ENCODE measurements around the gene EIF4B. TPM values are rescaled to one million over a fixed set of nuclear protein-coding genes. Genes with fewer than 3 reads are reported as not detected.
A peak's percentile ranks its signal among the peaks of the same experiment; 100 is the strongest.

EIF4B gene, protein sequence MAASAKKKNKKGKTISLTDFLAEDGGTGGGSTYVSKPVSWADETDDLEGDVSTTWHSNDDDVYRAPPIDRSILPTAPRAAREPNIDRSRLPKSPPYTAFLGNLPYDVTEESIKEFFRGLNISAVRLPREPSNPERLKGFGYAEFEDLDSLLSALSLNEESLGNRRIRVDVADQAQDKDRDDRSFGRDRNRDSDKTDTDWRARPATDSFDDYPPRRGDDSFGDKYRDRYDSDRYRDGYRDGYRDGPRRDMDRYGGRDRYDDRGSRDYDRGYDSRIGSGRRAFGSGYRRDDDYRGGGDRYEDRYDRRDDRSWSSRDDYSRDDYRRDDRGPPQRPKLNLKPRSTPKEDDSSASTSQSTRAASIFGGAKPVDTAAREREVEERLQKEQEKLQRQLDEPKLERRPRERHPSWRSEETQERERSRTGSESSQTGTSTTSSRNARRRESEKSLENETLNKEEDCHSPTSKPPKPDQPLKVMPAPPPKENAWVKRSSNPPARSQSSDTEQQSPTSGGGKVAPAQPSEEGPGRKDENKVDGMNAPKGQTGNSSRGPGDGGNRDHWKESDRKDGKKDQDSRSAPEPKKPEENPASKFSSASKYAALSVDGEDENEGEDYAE
- total RNA-seq = 100 to 1,000 TPM; 686 to 718 TPM

DNA sequence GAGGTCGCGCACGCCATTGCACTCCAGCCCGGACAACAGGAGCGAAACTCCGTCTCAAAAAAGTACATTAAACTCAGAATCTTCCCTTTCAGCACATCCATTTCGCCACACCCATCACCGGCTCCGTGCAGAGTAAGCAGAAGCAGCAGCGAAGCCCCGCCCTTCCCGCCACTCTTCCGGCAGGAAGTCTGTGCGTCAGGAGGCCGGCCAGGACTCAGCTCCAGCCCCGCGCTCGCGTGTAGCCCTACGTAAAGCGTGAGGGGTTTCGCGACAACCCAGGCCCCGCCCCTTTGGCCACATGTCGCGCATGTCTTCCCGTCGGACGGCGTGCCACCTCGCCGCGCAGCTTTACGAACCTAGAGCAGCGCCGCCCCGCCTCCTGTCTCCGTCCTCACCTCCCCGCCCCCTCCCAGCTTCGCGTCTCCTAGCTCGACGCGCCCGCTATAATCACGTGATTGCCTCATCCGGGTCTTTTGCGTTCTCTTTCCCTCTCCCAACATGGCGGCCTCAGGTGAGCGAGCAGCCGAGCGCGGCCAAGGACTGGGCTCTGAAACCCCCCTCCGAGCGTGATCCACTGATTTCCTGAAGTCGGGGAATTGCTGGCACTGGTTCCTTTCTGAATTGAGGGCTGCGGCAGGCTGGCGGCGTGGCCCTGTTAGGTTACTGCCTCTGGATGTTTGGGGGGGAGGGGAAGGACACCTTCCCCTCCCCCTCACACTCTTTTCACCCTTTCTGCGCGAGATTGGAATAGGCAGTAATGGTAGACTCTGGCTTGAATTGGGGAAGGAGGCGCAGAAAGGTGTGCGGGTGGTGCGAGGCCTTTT lies at the start of gene EIF4B:
Gene EIF4B (plus strand): TSS at position 471 of the 824 bp plus-strand sequence. CDS start 28 bp downstream, at position 499.
- ChIA-PET CTCF (interaction anchor here (0.6 to 2.3 kb wide), 9 partner anchors 25 to 1109 kb away, joined by 3 to 10 read pairs (median 4); partner anchors contain the start of gene ATG101), POLR2A (interaction anchor here (0.6 to 2.3 kb wide), 6 partner anchors 29 to 339 kb away, joined by 3 to 6 read pairs (median 3); partner anchors contain the start of genes CSAD, SPRYD3 and ZNF740)
- Mint-ChIP-seq H3K9me3 (no peaks in the 10 kb centered on the region), H3K27ac (peak within 1 kb of the TSS; percentile 98), H3K4me1 (ENCODE audit: low read depth) (peaks cover 50% of the 10 kb centered on the region), H3K4me3 (peak within 1 kb of the TSS; percentile 98), H3K27me3 (no peaks in the 10 kb centered on the region), H3K36me3 (peaks cover 32% of the 10 kb centered on the region)
- intact Hi-C loops (cut with micrococcal nuclease) = loop anchor here (1.0 to 5.0 kb wide), 4 partner anchors 41 to 495 kb away; partner anchors contain the start of genes AAAS and TARBP2
- DNase-seq = peak; percentile 100

DNA sequence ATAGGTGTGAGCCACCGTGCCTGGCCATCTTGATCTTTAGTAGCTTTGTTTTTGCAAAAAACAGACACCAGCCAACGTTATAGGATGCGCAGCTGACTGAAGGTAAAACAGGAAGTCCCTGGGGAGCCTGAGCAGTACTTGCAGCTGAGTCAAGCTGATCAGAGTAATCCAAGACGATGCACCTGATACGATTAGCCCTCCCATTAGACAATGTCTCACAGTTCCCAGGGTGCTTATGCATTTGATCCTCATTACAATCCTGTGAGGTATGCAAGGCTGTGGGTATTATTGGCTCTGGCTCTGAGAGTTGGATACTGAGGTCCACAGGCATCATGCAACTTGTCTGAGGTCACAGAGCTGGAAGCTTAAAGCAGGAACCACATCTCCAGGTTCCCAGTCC lies 49.3 kb upstream of the EIF4B start:
- DNase-seq = no peak
- H3K4me3 Mint-ChIP-seq = no peak overlapping the region

DNA sequence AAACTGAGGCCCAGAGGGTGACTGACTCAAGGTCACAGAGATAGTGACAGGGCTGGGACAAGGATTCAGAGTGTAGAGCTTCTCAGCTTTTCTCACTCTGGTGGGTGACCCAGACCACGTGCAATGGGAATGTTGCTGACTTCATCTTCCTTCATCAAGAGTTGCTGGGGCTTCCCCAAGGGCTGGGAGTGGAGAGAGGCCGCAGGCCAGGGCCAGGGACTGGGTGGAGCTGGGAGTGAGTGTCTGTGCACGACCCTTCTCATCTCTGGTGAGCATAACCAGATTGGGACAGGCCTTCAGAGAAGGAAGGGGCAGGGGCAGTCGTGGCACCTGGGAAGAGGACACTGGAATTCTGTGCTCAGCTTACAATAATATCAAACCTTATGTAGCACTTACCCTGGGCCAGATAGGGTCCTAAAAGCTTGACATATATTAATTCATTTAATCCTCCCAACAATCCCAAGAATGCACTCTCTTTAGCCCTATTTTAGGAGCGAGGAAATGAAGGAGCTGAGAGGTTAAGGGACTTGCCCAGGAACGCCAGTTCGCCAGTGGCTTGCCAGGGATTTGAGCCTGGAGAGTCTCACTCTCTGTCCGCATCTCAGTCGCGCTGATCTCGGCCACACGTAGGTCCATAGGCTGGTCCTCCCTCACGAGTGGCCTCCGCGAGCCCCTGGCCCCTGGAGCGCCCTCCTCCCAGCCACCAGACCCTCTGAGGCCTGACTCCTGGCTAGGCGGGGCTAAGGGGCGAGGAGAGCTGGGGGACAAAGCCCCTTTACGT lies 41.5 kb upstream of the EIF4B start:
- no peak for DNase-seq
- Mint-ChIP-seq H3K4me3 (no peak overlapping the region), H3K36me3 (no peaks in the 10 kb centered on the region), H3K4me1 (ENCODE audit: low read depth) (no peaks in the 10 kb centered on the region), H3K27me3 (peaks cover 15% of the 10 kb centered on the region), H3K9me3 (no peaks in the 10 kb centered on the region), H3K27ac (no peak overlapping the region)
- intact Hi-C loops (cut with micrococcal nuclease) = no loop called here
- ChIA-PET CTCF (interaction anchor here (2.1 kb wide), 1 partner anchor 16 kb away, joined by 8 read pairs; no protein-coding TSS in a partner anchor), POLR2A (no interaction called here)

More for the DNA sequence above, 49.3 kb upstream of the EIF4B start:
- ChIA-PET POLR2A (interaction anchor here (0.5 kb wide), 1 partner anchor 19 kb away, joined by 3 read pairs; no protein-coding TSS in a partner anchor), CTCF (interaction anchor here (0.6 to 1.7 kb wide), 5 partner anchors 19 to 86 kb away, joined by 3 to 6 read pairs (median 3); no protein-coding TSS in a partner anchor)
- no peaks in the 10 kb centered on the region for H3K4me1 Mint-ChIP-seq (ENCODE audit: low read depth)
- H3K27ac Mint-ChIP-seq = no peak overlapping the region
- no peaks in the 10 kb centered on the region for H3K36me3 Mint-ChIP-seq
- intact Hi-C loops (cut with micrococcal nuclease) = no loop called here
- no peaks in the 10 kb centered on the region for H3K9me3 Mint-ChIP-seq
- peaks cover 1% of the 10 kb centered on the region for H3K27me3 Mint-ChIP-seq

DNA sequence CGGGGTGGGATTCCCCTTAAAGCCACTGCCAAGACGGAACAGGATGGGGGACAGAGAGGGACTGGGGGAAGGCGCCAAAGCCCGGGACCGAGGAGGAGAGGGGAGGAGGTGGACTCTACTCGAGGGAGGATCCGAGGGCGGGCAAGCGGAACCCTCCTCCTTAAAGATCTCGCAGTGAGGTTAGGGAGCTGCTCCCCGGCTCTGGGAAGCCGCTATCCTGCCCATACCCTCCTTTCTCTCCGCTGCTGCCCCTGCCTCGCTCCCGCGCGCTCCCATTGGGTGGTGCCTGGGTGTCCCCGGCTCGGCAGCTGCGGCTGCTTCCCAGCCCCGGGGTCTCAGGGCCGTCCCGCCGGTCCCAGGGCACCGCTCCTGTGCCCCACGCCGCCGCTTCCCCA lies 40.9 kb upstream of the EIF4B start:
- Mint-ChIP-seq H3K9me3 (no peaks in the 10 kb centered on the region), H3K27me3 (peaks cover 15% of the 10 kb centered on the region), H3K4me3 (no peak overlapping the region), H3K36me3 (no peaks in the 10 kb centered on the region), H3K27ac (no peak overlapping the region), H3K4me1 (ENCODE audit: low read depth) (no peaks in the 10 kb centered on the region)
- no peak for DNase-seq
- intact Hi-C loops (cut with micrococcal nuclease) = no loop called here
- CTCF ChIA-PET = interaction anchor here (2.1 kb wide), 1 partner anchor 15 kb away, joined by 8 read pairs; no protein-coding TSS in a partner anchor
- POLR2A ChIA-PET = no interaction called here

DNA sequence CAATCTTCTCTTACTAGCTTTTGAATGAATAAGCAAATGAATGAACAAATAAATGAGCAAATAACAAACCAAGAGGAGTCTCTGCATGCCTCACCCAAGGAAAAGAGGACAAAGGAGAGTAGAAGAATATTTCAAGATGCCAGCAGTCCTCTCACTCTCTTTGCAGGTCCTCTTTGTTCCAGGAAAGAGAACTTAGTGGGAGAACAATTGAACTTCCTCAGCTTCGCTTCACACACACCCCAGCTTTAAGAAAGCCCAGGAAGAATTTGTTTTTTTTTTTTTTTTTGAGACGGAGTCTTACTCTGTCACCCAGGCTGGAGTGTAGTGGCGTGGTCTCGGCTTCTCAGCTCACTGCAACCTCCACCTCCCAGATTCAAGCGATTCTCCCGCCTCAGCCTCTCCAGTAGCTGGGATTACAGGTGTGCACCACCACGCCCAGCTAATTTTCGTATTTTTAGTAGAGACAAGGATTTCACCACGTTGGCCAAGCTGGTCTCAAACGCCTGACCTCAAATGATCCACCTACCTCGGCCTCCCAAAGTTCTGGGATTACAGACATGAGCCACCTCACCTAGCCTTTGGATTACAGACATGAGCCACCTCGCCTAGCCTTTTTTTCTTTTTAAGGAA lies 37.0 kb upstream of the EIF4B start:
- H3K9me3 Mint-ChIP-seq = no peaks in the 10 kb centered on the region
- H3K36me3 Mint-ChIP-seq = no peaks in the 10 kb centered on the region
- no peak overlapping the region for H3K4me3 Mint-ChIP-seq
- ChIA-PET POLR2A (no interaction called here), CTCF (interaction anchor here (0.9 to 3.5 kb wide), 3 partner anchors 11 to 89 kb away, joined by 9 to 11 read pairs (median 9); no protein-coding TSS in a partner anchor)
- peaks cover 12% of the 10 kb centered on the region for H3K27me3 Mint-ChIP-seq
- intact Hi-C loops (cut with micrococcal nuclease) = no loop called here
- H3K4me1 Mint-ChIP-seq (ENCODE audit: low read depth) = no peaks in the 10 kb centered on the region
- no peak for DNase-seq
- H3K27ac Mint-ChIP-seq = no peak overlapping the region

DNA sequence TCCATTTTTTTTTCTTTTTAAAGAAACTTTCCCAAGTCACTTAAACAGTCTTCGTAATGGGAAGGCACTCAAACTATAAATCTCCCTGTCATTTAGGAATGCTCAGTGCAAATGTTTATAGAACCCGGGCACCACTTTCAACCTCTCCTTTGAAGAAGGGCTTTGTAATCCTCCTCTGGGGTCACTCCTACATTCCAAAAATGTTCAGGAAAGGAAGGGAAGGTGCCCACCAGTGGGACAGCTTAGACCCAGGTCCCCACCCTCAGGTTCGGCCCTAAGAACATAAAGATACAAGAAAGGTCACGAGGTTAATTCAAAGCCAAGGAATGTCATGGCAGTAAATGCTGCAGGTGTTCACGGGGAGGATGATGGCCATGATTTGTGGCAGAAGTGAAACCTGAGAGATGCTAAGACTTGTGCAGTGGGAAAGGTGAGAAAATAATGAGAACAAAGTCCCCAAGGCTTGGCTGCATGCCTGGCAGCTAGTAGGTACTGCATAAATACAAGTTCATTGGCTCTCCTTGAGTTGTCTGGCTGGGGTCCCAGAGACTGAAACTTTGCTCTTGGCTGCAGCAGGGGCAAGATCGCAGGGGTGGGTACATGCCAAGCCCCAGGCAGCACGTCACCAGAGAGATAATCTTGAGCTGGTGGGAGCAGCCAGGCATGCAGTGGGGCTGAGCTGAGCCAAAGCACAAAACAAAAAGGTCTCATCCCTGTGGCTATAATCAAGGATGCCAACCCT lies 36.3 kb upstream of the EIF4B start:
- intact Hi-C loops (cut with micrococcal nuclease) = no loop called here
- Mint-ChIP-seq H3K27me3 (peaks cover 6% of the 10 kb centered on the region), H3K27ac (no peak overlapping the region), H3K4me3 (no peak overlapping the region), H3K4me1 (ENCODE audit: low read depth) (no peaks in the 10 kb centered on the region), H3K36me3 (no peaks in the 10 kb centered on the region), H3K9me3 (no peaks in the 10 kb centered on the region)
- no peak for DNase-seq
- ChIA-PET CTCF (interaction anchor here (1.6 to 3.5 kb wide), 3 partner anchors 10 to 90 kb away, joined by 9 to 11 read pairs (median 10); no protein-coding TSS in a partner anchor), POLR2A (no interaction called here)

DNA sequence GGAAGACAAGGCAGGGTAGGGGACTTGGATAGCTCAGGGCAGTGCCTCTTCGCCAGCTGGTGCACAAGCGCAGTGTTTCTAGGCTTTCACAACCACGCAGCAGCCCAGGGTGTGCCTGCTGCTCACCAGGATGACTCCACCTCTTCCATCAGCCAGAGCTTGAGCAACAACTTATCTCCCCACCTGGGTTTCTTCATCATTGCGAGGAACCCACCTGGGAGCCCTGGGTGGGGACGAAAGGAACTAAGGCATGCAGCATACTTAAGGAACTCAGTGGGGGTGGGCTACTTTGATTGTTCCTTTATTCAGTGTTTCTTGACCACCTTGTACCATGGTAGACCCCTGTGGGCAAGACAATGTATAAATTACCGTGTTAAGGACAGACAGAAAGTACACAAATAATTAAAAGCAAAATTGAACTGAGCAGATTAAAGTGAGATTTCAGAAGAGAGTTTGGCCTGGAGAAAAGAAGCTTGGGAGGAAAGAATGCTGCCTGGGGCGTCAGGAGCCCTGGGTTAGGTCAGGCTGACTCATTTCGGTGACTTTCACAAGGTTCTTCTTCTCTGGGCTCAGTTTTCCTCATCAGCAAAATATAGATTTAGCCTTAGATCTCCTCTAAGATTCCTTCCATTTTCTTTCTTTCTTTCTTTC lies 34.5 kb upstream of the EIF4B start:
- CTCF ChIA-PET = interaction anchor here (1.9 to 3.5 kb wide), 4 partner anchors 8 to 91 kb away, joined by 8 to 11 read pairs (median 10); no protein-coding TSS in a partner anchor
- no peak overlapping the region for H3K27ac Mint-ChIP-seq
- peaks cover 7% of the 10 kb centered on the region for H3K27me3 Mint-ChIP-seq

DNA sequence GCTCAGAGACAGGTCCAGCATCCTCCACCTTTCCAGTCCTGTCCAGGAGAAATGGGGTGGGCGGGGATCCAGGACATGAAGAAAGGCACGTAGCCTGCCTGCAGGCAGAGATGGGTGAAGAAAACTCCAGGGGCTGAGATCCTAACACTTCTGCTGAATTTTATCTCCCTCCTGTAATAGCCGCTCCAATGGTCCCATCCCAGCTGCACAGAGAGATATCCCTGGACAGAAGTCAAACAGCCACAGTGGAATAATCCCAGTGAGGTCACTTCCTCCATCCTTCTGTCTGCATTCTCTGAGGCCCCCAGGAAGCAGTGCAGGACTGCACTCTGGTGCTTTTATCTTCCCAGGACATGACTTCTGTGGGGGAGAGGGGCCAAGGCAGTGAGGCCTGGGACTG lies 31.1 kb upstream of the EIF4B start:
- Mint-ChIP-seq H3K27me3 (peaks cover 25% of the 10 kb centered on the region), H3K36me3 (no peaks in the 10 kb centered on the region), H3K9me3 (no peaks in the 10 kb centered on the region), H3K27ac (no peak overlapping the region), H3K4me3 (no peak overlapping the region), H3K4me1 (ENCODE audit: low read depth) (no peaks in the 10 kb centered on the region)
- intact Hi-C loops (cut with micrococcal nuclease) = no loop called here
- ChIA-PET CTCF (no interaction called here), POLR2A (no interaction called here)
- DNase-seq = no peak

More for the DNA sequence above, 34.5 kb upstream of the EIF4B start:
- H3K4me3 Mint-ChIP-seq = no peak overlapping the region
- POLR2A ChIA-PET = interaction anchor here (0.6 kb wide), 1 partner anchor 24 kb away, joined by 5 read pairs; no protein-coding TSS in a partner anchor
- H3K4me1 Mint-ChIP-seq (ENCODE audit: low read depth) = no peaks in the 10 kb centered on the region
- H3K9me3 Mint-ChIP-seq = no peaks in the 10 kb centered on the region
- no peak for DNase-seq
- no peaks in the 10 kb centered on the region for H3K36me3 Mint-ChIP-seq
- intact Hi-C loops (cut with micrococcal nuclease) = no loop called here

DNA sequence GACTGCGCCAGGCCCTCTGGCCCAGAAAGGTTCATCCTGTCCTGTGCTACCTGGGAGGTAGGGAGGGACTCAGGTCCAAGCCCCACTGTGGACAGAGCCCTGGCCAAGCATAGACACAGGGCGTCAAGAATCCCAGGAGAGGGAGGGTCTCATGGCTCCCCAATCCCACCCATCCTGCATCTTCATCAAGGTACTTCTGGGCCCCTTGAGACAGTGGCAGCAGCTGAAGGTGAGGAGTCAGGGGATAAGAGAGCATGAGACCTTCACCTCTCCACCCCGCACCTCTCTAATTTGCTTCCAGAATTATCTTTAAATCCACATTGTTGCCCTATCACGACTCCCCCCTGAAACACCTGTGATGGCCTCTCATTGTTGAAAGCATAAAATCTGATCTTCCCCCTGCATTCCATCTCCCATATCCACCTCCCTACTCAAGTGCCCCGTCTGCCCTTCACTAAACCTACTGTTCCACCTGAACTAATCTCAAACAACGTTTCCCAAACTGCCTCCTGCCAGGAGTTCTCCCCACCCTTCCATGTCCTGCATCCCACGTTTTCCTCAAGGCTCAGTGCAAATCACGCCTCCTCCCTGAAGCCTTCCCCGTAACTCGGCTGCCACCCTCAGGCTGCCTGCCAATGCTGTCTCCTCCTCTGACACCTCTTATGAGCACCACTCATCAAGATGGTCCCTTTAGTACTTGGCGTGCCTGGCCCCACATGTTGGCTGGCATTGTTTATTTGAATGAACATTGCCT lies 30.3 kb upstream of the EIF4B start:
- DNase-seq = no peak
- POLR2A ChIA-PET = no interaction called here
- H3K27ac Mint-ChIP-seq = no peak overlapping the region
- CTCF ChIA-PET = no interaction called here
- no peaks in the 10 kb centered on the region for H3K4me1 Mint-ChIP-seq (ENCODE audit: low read depth)
- H3K36me3 Mint-ChIP-seq = no peaks in the 10 kb centered on the region
- peaks cover 32% of the 10 kb centered on the region for H3K27me3 Mint-ChIP-seq
- intact Hi-C loops (cut with micrococcal nuclease) = no loop called here
- H3K4me3 Mint-ChIP-seq = no peak overlapping the region
- no peaks in the 10 kb centered on the region for H3K9me3 Mint-ChIP-seq

Data from activated CD4-positive, alpha-beta memory T cell treated with anti-CD3 and anti-CD28 coated beads for 36 hours (primary cell).